Thyroid gland (tissue), 4 donors: ENCODE results near the gene LRMDA.

Source experiments
- CTCF ChIP-seq, 6 experiments: fragments of 200-600 bp in 3 of 6; fragments of 450-650 bp in 3 of 6; sonication (generic) in 3 of 6; IDR thresholded peaks; one replicate each; pipeline ENCODE4 v1.5.1; 2016 to 2019; ENCODE audit warnings: antibody characterized with exemption in 6 of 6, mild to moderate bottlenecking in 2 of 6, inconsistent platforms in 1 of 6, moderate library complexity in 1 of 6
- POLR2A ChIP-seq, 2 donors: fragments of 450-650 bp; IDR thresholded peaks; one replicate each; pipeline ENCODE4 v1.6.1; 2017; ENCODE audit warnings: antibody characterized with exemption in 2 of 2, mild to moderate bottlenecking in 2 of 2, moderate library complexity in 1 of 2

- TF ChIP-seq CTCF (IDR thresholded peaks at IDR 0.05): no peak
- no peak for TF ChIP-seq POLR2A (IDR thresholded peaks at IDR 0.05)
Observed at GRCh38 chr10:75681334-75681733, 249.9 kb downstream of the LRMDA start.
